ENCODE results near the gene NUB1.

NUB1 gene

GRCh38 chr7:151427705-151428377, 86.2 kb downstream of the NUB1 start:
- no peak for DNase-seq

Measured in activated naive CD4-positive, alpha-beta T cell treated with anti-CD3 and anti-CD28 coated beads, Interleukin-2, amount 50 U/mL, for 16 hours (primary cell).